ENCODE results near the gene AJAP1.

DNA sequence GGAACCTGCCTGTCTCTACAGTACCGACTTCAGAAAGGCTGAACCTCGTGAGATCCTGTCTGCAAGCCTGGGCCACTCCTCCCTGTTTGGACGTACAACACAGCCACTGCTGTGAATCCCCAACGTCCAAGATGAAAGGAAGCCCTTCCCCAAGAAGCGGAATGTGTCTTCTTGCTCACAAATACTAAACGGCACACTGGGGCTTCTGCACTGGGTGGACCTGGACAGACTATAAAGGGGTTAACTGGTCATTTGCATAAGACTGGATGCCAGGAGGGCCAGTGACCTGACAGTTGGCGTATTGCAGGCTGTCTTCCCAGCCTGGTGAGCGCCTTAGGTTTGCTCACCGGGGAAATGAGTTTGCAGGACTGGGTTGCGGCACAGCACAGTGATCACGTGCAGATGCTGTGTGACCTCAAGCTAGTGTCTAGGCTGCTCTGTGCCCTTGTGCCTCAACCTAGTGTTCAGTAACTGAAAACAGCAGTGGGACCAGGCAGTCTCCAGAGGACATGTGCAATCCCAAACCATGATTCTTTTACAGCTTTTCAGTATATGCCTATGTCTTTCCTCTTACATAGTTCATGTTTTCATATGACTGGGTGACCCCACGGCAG, 19.5 kb upstream of the AJAP1 start:
- no peak for TF ChIP-seq EZH2 (IDR thresholded peaks at IDR 0.05; ENCODE audit: low read depth, low read length, severe bottlenecking)
- TF ChIP-seq, protein P1, sequence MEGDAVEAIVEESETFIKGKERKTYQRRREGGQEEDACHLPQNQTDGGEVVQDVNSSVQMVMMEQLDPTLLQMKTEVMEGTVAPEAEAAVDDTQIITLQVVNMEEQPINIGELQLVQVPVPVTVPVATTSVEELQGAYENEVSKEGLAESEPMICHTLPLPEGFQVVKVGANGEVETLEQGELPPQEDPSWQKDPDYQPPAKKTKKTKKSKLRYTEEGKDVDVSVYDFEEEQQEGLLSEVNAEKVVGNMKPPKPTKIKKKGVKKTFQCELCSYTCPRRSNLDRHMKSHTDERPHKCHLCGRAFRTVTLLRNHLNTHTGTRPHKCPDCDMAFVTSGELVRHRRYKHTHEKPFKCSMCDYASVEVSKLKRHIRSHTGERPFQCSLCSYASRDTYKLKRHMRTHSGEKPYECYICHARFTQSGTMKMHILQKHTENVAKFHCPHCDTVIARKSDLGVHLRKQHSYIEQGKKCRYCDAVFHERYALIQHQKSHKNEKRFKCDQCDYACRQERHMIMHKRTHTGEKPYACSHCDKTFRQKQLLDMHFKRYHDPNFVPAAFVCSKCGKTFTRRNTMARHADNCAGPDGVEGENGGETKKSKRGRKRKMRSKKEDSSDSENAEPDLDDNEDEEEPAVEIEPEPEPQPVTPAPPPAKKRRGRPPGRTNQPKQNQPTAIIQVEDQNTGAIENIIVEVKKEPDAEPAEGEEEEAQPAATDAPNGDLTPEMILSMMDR (IDR thresholded peaks at IDR 0.05; ENCODE audit: control extremely low read depth in 1 of 3, insufficient read depth in 1 of 3, low read depth in 1 of 3, low read length in 3 of 3) = no peak
- TF ChIP-seq, protein P2, sequence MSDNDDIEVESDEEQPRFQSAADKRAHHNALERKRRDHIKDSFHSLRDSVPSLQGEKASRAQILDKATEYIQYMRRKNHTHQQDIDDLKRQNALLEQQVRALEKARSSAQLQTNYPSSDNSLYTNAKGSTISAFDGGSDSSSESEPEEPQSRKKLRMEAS (IDR thresholded peaks at IDR 0.05) = no peak
- no peak for TF ChIP-seq TAF1 (IDR thresholded peaks at IDR 0.05; ENCODE audit: low read depth, low read length)
- TF ChIP-seq BCL11A (IDR thresholded peaks at IDR 0.05; ENCODE audit: low read depth in 2 of 2, low read length in 2 of 2) = no peak
- TF ChIP-seq, protein P3, sequence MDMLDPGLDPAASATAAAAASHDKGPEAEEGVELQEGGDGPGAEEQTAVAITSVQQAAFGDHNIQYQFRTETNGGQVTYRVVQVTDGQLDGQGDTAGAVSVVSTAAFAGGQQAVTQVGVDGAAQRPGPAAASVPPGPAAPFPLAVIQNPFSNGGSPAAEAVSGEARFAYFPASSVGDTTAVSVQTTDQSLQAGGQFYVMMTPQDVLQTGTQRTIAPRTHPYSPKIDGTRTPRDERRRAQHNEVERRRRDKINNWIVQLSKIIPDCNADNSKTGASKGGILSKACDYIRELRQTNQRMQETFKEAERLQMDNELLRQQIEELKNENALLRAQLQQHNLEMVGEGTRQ (IDR thresholded peaks at IDR 0.05; ENCODE audit: low read length) = no peak
- TF ChIP-seq SIX5 (IDR thresholded peaks at IDR 0.05; ENCODE audit: low read depth, low read length) = no peak

Measured in H1 (cell line).